T47D (cell line): ENCODE results near the gene ZNF175.

Experiments used
- DNase-seq, 2 experiments: peaks; one replicate each; pipeline versions ENCODE4 v3.0.0 to v3.0.0-alpha.2; 2011 to 2012; ENCODE audit warnings: low read depth in 1 of 2, low spot score in 1 of 2
- JUND ChIP-seq: IDR thresholded peaks from 2 replicates; pipeline ENCODE4 v1.6.1; 2012; ENCODE audit warnings: low read depth
- in situ Hi-C: cut with HindIII; loops from 2 replicates; pipeline ENCODE4 v1.10.0; 2016; ENCODE audit warnings: low sequenced_read_pairs, low pct_unique_long_range_greater_than_20kb

Gene ZNF175

DNA sequence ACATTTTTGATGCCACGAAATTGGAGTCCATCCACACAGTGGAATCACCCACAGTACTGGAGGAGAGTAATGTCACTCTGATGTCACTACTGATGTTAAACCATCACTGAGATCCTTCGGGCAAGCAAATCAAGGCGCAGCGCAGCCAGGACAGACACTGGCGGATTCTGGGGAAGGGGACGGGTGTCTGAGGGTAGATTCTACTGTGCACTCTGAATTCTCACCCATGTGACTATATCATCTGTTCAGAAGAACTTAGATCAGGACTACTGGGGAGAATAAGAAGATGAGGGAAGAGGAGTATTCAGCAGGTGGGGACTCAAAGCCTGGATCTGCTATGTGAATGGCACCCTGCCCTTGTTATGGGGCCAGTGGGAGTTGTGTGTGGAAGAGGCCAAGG lies 27.0 kb upstream of the ZNF175 start:
- in situ Hi-C loops, result no loop called here
- DNase-seq, result no peak

DNA sequence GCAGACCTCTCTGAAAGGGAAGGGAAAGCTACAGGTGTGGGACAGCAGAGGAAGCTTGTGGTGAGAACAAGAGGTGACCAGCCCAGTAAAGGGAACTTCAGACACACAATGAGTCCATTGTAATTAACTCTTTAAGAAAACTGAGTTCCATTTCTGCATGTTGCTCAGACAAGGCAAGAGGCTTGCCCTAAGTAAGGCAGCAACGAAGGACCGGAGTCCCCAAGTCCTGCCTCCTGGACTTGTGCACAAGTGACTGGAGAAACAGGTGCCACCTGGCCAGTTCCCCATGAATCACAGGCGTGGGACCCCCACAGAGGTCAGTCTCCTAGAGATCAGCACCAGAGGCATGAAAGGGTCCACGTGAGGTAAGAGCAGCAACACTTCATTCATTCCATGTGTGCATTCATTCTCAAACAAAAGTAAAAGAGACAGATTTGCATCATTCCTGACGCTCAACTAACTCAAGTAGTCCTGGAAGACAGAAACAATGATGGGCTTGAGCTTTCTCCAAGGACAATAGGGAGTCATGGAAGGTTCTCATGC lies 24.9 kb upstream of the ZNF175 start:
- in situ Hi-C loops, result no loop called here
- no peak for TF ChIP-seq JUND
- no peak for DNase-seq

More for the DNA sequence above, 27.0 kb upstream of the ZNF175 start:
- TF ChIP-seq JUND, result no peak

DNA sequence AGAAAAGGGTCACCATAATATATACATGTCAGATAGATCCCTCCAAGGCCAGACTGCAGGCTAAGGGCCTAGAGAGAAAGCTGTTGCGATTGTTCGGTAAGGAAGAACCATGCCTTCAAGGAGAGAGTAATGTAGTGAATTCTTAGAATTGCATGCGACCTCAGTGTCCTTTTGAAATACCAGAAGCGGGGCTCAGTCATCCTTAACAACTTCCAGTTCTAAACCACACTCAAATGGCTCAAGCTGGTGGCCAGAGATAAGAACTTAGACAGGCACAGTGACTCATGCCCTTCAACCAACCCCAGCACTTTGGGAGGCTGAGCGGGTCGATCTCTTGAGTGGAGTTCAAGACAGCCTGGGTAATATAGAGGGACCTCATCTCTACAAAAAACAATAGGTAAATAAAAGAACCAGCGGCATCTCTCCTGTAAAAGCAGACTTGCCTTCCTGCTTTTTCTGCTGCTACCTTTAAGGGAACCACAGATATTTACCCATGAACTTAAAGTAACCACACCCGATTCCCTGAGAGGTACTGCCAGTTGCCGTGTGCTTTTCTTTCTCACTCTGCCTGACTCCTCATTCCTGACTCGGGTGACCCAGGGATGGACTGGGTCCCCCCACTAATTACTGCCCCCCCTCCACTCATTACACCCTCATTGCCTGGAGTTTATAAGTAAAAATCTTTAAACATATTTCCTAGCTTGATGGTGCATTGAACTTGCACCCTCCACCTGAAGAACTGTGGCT lies 24.3 kb upstream of the ZNF175 start:
- in situ Hi-C loops, result no loop called here
- TF ChIP-seq JUND, result no peak
- DNase-seq, result no peak

DNA sequence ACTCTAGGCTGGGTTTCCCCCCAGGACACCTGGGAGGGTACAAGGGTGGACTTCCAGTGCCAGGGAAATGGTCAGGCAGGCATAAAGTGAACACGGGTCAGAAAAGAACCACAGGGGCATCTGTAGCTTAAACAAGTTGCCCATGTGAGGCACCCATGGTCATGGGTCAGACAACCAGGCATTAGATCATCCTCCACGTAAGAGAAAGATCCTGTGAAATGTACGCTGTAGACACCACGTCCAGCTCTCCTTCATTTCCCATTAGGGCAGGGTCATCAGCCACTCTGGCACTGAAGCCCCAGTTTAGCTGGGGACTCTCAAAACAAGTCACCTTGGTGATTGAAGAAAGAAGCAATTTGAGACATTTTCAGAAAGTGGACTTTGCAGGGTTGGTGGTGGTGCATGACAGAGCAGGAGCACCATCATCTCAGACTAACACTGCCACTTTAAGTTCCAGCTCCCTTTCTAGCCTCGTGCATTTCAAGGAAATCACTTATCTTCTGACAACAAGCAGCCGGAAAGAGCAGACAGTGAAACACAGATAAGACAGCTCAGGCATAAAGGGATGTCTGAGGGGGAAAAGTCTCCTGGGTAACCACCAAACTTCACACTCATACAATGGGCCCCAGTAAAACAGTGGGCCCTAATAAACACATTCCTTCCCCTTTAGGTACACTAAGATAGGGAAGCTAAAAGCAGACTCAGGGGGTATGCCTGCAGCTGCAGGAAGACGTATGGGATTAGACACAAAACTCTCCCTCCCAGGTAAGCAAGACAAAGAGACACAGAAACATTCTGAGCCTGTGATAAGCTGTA lies 23.5 kb upstream of the ZNF175 start:
- TF ChIP-seq JUND, result no peak
- DNase-seq, result no peak
- in situ Hi-C loops, result no loop called here

DNA sequence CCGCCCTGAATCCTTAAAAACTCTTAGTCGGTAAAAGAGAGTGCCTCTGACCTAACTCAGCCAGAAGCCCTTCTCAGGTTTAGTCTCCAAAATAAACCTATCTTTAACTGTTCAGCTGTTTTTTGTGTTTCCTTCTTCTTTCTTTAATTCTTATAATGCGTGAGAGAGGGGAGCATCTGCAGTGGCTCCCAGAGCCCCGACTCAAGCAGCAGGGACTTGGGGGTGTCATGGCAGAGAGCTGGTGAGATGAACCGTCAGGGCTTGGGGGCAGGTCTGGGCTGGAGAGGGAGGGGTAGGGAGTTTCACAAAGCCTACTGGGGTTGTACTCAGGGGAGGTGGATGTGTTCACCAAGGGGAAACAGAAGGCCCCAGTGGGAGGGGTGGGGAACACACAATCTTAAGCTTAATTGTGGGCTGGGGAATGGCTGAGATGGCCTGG lies 22.9 kb upstream of the ZNF175 start:
- no peak for TF ChIP-seq JUND
- in situ Hi-C loops, result no loop called here

DNA sequence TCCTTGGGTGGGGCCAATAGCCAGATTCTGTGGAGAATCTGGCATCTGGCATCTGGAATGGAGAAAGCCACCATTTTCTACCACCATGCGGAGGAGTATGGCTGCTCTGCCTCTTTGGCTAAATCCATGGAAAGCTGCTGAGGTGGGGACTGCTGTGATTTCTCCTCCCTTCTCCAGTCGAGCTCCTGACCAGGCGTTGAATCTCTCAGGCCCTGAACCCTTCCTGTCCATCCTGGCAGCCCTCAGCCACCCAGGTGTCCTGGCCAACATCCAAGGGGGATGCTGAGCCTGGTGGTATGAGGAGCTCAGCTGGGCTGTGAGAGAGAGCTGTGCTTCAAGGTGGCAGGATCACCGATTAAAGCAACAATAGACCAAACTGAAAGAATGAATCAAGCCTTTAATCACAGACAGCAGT lies 22.2 kb upstream of the ZNF175 start:
- TF ChIP-seq JUND, result no peak
- in situ Hi-C loops, result no loop called here
- no peak for DNase-seq

More for the DNA sequence above, 22.9 kb upstream of the ZNF175 start:
- DNase-seq, result no peak

DNA sequence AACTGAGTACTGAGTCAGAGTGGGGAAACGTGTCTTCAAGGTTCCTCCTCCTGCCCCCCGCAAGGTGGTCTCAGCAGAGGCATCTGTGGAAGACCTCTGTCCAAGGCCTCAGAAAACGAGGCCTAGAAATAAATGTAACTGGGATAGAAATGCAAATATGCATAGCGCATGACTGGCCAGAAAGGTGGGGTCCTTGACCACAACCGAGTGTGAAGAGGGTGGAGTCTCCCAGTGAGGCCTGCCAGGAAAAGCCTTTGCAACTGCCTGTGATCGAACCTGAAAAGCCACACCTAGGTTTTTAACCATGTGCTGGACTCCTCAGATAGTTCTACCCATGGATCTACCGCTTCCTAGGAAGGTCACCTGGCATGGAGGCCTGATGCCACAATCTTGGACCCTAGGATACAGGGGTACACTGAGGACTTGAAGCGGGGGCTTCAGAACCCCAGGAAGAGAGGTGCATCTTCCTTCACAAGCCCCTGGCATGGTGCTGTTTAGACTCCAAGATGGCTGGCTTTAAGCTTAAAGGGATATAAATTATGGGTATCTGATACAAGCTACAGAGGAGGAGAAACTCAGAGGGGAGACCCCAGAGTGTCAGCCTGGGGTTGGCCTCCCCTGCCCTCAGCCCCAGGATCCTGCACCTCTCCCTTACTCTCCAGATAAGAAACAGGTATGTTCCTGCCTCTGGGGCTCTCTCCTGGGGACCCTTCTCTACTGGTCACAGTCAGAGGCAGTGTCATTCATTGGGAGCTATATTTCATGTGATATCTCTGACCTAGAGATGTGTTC lies 21.4 kb upstream of the ZNF175 start:
- no peak for TF ChIP-seq JUND
- in situ Hi-C loops, result no loop called here
- no peak for DNase-seq

DNA sequence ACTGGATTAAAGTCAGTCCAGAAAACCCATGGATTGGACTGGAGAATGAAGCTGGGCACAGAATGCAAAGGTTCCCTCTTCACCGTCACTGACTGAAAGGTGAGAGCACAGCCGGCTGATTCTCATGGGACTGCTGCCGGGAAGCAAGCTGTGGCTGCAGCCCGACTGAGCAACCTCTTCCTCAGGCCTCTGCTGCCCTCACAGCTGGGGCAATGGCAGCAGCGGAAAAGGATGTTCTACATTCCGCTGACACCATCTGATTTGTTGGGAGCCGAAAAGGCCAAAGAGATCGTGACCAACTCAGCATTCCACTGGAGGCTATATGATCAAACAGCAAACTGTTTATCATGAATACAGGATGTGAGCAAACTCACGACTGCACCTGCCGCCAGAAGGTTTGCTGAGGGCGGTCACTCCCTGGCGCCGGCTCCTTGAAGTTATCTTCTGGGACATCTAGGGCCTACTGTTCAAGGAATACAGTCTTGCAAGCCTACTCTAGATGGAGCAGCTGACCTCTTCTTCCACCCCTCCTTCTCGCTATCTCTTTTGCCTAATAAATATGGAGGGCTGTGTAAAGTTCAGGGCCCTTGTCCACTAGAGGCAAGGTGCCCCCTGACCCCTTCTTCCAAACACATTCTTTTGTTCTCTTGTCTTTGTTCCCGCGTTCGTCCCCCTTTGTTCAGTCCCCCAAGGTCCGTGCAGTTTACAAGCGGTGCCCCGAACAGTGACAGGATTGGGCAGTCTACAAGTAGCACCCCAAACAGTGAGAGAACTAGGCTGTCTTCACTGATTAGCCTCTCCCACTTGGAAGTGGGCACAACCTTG lies 20.0 kb upstream of the ZNF175 start:
- in situ Hi-C loops, result no loop called here
- no peak for TF ChIP-seq JUND
- DNase-seq, result no peak

DNA sequence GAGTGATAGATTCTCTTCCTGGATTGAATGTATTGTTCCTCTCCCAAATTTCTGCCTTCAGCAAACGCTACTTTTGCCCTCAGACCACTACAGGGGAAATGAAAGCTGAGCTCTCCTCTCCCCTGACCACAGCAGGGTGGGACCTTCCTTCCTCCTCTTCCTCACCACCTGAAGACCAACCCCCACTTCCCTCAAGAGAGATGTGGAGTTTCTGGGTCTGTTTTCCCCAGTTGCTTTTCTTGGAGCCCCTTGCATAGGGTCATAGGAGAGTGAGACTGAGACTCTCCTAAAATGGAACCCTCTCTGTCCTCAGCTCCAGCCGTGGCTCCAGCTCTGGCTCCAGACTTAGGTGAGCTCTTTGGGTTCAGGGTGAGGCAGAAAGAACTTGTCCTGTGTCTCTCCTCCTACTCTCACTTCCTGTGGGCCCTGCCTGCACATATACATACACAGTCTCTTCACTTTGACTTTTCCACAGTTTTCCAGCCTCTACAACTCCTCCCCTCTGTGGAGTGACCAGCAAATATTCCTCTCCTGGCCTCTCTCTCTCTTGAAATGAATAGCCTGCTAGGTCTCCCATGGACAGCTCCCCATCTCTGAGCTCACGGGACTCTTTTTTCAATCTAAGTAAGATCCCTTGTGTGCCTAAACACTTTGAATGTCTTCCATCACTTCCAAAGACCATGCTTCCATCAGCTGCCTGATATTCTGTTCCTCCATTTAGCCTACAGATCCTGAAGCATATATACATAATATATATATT lies 19.2 kb upstream of the ZNF175 start:
- DNase-seq, result no peak
- in situ Hi-C loops, result no loop called here
- TF ChIP-seq JUND, result no peak

DNA sequence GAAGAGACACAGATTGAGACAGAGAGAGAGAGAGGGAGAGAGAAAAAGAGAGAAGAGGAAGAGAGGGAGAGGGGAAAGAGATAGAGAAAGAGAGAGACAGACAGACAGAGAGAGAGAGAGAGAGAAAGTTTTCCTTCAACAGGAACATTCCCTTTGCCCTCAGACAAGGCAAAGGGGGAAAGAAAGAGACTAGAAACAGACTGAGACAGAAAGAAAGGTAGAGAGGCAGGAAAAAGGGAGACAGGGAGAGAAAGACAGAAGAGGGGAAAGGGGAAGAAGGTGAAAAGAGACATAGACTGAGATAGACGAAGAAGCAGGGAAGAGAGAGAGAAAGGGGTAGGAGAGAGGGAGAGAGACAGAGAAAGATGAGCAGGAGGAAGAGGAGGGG lies 18.5 kb upstream of the ZNF175 start:
- no peak for DNase-seq
- TF ChIP-seq JUND, result no peak
- in situ Hi-C loops, result no loop called here

DNA sequence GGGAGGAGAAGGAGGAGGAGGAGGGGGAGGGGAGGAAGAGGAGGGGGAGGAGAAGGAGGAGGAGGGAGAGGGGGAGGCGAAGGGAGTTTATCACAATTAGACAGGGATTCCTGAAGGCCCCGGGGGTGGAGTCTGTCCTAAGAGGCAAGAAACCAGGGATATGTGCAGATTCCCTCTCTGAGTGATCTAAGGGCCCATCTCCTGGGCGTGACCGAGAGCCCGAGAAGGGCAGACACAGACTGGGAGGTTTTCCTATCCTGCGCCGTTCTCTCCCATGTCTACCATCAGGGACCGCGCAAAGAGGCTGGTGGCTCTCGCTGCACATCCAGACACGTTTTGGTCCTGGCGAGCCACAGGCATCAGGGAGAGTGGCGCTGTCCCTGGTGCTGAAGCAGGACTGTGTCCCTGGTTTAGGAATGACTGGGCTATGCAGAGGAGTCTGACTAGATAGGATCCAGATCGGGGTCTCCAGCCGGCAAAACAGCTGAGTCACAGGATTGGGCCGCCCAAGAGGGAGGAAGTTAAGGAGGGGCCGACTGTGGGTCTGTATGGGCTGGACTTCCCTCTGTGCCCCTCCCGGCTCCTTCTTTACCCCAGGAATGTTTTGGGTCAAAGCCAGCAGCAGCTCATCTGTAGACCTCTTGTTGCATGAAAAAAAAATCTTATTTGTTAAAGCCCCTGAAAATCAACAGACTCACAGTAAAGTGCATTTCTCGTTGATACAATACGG lies 17.9 kb upstream of the ZNF175 start:
- in situ Hi-C loops, result no loop called here
- TF ChIP-seq JUND, result no peak
- peak; percentile 52 to 82 for DNase-seq
